GM10847 (cell line): ENCODE results near the gene DHCR7.

Experiments
- POLR2A ChIP-seq: IDR thresholded peaks from 2 replicates; pipeline ENCODE4 v1.6.1; 2011; ENCODE audit not compliant: insufficient read length; ENCODE audit errors: extremely low read depth

The DHCR7 gene

GRCh38 chr11:71484248-71485062 lies 36.3 kb upstream of the DHCR7 start:
- TF ChIP-seq POLR2A: no peak

- no peak for TF ChIP-seq POLR2A
Observed at GRCh38 chr11:71483692-71484091, 35.5 kb upstream of the DHCR7 start.

GRCh38 chr11:71482746-71483364 lies 34.7 kb upstream of the DHCR7 start:
- TF ChIP-seq POLR2A: no peak

- TF ChIP-seq POLR2A: no peak
Observed at GRCh38 chr11:71482216-71482615, 34.0 kb upstream of the DHCR7 start.

- no peak for TF ChIP-seq POLR2A
Observed at GRCh38 chr11:71481101-71481960, 33.1 kb upstream of the DHCR7 start.

GRCh38 chr11:71478528-71478840 lies 30.3 kb upstream of the DHCR7 start:
- TF ChIP-seq POLR2A: no peak

GRCh38 chr11:71477641-71478527 lies 29.7 kb upstream of the DHCR7 start:
- TF ChIP-seq POLR2A: no peak

- no peak for TF ChIP-seq POLR2A
Observed at GRCh38 chr11:71476926-71477640, 28.9 kb upstream of the DHCR7 start.

GRCh38 chr11:71476031-71476430 lies 27.8 kb upstream of the DHCR7 start:
- no peak for TF ChIP-seq POLR2A

GRCh38 chr11:71474771-71475483 lies 26.7 kb upstream of the DHCR7 start:
- no peak for TF ChIP-seq POLR2A

GRCh38 chr11:71474141-71474770 lies 26.1 kb upstream of the DHCR7 start:
- TF ChIP-seq POLR2A: no peak

GRCh38 chr11:71473793-71474080 lies 25.5 kb upstream of the DHCR7 start:
- TF ChIP-seq POLR2A: no peak

GRCh38 chr11:71472941-71473792 lies 25.0 kb upstream of the DHCR7 start:
- TF ChIP-seq POLR2A: no peak

- TF ChIP-seq POLR2A: no peak
Observed at GRCh38 chr11:71472357-71472885, 24.2 kb upstream of the DHCR7 start.
